Activated CD4-positive, alpha-beta T cell treated with anti-CD3 and anti-CD28 coated beads, Interleukin-2, amount 50 U/mL, for 24 hours (primary cell): ENCODE measurements around the gene FOXO1.

Source experiments
- DNase-seq, 2 donors: peaks; one replicate each; pipeline ENCODE4 v3.0.0-alpha.2; 2020; ENCODE audit warnings: low read depth in 1 of 2, low spot score in 1 of 2

Gene FOXO1

DNA sequence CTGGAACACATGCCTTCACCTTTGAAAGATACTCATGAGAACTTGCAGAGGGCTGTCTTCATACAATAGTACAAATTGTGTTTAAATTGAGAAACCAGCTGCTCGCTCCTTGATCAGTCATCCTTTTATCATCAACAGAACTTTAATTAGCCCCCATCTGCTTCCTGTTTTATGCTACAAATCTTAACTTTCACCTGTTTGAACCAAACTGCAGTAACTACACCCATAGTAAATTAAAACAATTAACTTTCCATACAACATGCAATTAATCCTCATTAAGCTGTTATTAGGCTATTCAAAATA lies 85.2 kb downstream of the FOXO1 start:
- no peak for DNase-seq

DNA sequence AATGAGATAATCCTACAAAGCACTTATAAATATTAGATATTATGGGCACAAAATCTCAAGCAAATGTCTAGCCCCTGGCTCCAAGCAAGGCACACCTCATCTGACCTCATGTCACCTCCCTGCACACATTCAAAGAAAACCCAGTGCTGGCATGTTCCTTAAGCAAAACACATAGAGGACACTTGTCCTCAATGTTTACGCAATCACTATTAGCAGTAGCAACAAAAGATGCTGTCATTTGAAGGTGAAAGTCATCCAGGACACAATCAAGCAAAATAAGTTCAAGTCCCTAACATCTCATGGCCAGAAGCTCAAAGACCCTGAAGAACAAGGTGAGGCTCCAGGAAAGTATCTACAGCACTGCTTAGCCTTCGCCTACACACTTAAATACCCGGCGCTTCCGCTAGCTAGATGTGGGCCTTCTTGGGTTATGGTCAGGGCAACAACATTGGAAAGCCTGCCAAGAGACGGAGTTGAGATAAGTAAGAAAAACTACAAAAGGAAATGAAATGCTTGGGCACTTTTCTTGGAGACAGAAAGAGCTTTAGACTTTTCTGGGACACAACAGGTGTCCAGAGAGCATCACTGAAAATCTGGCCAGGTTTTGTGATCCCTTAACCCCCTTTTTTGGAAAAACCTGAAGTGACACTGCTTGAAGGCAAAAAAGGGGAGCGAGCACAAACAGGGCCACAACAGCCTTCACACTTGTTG lies 85.7 kb downstream of the FOXO1 start:
- DNase-seq: no peak

DNA sequence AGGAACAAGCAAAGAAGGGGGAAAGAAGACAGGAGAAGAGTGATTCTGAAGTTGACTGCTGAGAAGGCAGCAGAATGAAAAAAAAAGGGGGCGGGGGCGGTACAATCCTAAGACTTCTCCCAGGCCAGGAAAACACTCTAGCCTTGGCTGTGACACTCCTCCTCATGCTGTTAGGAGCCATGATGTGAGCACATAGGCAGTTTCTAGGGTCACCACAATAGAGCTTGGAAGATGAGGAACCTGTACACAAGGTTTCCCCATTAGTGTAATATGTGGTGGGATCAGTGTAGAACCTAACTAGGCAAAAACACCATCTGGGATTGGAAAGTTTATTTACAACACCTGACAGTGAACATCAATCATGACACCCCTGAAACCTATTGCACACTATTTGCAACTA lies 86.9 kb downstream of the FOXO1 start:
- DNase-seq: no peak

DNA sequence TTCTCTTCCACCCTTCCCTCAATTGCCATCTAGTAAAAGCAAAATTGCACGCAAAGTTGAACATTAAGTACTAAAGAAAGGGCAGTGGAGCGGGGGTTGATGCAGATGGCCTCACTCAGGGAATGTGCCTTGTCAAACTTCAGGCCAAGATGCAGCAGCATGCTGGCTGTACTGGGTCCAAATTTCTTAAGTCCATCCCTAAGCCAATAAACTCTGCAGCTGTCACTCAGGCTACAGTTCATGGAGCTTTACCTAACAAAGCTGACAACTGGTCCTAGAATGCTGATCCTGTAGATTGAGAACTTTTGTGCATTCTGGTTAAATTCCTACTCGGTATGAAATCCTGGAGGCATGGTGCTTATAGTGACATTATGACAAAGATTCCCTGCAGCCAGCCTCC lies 88.4 kb downstream of the FOXO1 start:
- DNase-seq: no peak

DNA sequence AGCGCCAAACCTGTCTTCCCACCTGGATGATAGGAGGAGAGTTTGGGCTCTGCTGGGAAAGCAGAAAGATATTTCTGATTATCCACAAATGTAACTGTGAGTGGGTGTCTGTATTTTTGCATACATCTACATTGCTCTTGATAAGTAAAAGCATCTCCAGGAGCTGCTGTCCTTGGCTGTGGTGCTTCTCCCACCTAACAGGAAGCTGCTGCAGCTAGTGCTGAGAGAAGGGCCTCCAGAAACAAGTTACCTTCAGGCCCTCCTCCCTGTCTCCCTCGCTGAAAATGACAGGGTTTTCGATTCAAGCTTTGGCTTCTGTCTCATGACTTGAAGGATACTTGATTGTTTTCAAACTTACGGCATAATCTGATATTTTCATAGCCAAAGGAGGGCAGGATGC lies 90.1 kb downstream of the FOXO1 start:
- no peak for DNase-seq

DNA sequence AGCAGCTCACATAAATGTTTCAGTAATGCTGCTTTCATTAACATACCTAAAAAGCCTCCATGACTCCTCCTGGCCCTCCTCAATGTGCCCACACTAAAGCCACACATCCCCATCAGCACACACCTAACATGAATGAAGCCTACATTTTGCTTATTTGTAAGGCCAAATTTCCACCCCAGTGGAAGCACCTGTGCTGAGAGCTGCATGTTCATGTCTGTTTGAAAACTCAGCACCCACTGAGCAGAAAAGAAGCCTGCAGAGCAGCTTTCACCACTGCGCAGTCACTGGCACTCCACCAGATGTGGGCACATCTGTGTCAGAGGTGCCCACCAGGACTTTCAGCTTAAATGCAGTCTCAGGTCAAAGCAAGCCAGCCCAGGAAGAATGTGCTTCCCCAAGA lies 93.5 kb downstream of the FOXO1 start:
- DNase-seq: no peak

DNA sequence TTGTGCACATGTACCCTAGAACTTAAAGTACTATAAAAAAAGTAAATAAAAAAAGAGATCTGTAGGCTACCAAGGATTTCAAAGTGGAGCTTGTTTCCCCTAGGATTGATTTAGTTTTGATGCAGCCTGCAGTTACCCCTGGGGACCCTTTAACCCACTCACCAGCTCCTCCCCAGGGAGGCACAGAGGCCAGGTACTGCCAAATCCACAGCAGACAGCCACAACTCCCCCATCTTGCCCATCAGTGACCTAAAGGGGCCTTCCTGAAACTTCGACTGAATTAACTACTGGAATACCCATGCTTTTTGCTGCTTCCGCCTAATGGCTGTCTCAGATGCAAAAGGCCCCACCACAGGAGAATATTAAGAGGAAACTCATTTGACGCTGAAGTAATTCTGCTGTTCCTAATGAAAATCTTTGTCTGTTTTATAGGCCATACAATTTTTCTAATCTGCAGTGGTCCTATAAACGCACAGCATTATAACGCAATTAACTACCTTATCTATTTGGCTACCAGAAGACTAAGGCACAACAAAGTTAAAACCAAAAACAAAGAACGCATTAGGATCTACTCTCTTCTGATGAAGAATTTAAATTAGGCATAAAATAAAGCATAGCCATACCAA lies 95.0 kb downstream of the FOXO1 start:
- DNase-seq: no peak

DNA sequence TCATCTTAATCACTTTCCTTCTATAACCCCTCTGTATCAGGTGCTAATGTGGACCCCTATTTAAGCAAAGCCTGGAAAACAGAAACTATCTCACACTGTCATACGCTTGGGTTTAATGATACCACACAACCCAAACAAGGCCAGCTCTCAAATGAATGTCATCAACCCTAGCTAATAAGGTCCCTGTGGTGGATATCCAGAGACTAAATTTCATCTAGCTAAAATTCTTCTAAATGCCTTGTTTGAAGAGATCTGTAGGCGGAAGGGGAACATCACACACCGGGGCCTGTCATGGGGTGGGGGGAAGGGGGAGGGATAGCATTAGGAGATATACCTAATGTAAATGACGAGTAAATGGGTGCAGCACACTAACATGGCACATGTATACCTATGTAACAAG lies 95.5 kb downstream of the FOXO1 start:
- DNase-seq: no peak

DNA sequence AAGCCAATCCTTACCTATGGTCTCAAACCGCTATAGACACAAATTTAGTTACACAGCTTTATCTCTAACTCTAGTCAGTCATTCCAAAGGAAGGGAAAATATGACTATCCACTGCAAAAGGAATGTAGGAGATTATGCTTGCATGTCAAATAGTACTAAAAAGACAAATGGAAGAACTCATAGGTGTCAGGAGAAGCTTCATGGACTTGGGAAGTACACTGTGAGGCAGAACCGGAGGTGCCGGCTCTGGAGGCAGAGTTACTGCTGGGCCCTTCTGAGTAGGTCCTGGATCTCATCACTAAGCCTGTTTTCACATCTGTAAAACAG lies 97.5 kb downstream of the FOXO1 start:
- DNase-seq: no peak

DNA sequence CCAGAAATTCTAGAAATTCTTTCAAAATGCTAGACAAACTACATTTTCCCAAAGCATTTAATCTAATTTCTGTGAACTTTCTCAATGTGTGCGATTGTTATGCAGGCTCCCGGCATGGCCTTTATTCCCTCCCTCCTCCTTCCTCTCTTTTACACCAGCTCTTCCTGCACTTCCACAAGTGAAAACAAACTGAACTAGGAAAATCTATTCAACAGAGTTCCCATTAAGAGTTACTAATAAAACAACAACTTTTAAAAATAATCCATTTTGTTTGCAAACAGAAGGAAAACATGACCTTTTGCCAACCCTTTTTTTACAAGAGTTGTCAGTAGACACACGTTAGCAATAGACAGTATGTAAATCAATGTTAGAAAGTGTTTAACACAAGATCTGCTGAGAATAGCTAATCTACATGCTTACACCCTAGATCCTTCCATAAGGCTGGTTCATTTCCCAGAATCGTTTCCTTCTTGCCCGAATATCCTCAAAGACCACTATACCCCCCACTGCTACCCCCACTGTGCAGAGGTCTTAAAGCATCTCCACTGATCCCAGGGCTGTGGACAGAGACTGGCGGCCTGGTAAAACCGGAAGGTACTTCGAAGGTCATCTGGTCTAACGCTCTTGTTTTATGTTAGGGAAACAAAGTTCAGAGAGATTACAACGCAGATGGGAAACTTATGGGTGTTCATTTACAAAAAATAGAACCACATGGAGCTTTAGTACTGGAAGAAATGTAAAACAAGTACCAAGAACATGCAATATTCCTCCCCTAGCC lies 98.0 kb downstream of the FOXO1 start:
- no peak for DNase-seq

DNA sequence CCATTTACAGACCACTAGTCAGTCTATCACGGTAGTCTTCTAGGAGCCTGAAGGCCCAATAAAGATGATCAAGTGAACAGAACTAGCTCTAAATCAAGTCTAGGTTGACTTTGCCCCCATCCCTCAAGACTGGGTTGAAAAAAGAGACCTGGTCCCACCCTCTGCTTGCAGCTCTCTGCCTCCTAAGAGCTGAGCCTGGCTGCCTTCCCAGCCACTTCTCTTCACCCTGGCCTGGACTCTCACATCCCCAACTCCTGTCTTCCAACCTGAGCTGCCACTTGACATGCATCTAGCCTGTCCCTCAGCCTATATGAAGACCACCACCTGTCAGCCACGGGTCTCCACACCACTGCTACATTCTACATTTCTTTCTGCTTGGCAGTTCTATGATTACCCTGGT lies 99.6 kb downstream of the FOXO1 start:
- DNase-seq: no peak

DNA sequence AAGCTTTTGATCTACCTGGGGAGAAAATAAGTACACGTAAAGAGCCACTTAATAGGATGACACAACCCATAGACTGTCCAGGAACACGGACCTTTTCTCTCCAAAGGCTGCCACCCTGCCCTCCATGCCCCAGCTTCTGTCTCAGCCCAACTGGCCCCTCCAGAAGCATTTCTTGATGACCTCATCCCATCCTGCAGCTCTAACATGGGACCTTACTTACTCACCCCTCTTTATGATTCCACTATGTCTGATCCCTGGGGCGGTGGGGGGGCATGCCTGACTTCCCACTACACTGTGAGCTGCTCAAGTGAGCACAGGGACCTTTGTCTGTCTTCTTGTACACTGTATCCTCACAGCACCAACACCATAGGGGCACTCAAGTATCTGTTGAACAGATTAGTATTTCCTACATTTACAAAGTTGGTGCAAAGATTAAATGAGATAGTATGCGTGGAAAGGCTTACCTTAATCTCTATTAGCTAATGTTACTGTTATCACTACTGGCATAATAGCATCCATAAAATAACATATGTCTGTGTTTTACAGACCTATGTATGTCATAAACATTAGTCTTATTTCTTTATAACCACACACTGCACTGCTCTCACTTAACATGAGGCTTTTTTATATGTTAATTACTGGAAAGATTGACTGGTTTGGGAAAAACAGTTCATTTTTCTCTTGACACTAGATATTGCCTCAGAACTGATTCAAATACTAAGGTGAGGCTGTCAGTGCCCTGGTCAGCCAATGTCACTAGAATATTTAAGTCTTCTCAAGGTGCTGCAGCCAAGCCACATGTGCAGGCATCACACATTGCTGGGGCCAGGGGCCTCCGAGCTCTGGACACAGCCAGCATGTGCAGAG lies 100.9 kb downstream of the FOXO1 start:
- DNase-seq: no peak

DNA sequence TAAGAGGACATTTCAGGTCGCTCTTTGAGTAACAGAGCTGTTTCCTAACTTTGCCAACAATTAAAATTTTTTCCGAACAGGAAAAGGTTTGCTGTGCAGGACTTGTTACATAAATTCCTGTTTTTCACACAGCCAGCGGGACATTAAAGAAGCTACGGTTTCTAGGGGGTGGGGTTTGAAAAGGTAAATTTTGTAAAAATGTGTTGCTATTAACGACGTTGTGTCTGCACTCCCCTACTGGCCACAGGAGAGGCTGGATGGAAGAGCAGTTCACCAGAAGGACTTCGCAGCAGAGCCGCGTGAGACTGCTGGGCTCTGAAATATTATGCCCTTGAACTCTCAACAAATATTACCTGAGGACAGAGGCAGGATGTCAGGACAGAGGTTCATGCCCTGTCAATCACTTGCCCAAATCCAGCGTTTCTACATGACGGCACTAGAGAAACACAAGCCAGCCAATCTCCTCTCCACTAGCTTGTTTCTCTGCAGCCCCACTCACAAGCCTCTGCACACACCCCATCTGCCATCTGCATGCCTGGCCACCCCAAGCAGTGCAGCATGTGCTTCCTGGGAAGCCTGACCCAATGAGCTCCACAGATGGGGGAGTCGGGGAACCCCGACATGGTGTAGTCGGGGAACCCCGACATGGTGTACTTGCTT lies 102.0 kb downstream of the FOXO1 start:
- no peak for DNase-seq

DNA sequence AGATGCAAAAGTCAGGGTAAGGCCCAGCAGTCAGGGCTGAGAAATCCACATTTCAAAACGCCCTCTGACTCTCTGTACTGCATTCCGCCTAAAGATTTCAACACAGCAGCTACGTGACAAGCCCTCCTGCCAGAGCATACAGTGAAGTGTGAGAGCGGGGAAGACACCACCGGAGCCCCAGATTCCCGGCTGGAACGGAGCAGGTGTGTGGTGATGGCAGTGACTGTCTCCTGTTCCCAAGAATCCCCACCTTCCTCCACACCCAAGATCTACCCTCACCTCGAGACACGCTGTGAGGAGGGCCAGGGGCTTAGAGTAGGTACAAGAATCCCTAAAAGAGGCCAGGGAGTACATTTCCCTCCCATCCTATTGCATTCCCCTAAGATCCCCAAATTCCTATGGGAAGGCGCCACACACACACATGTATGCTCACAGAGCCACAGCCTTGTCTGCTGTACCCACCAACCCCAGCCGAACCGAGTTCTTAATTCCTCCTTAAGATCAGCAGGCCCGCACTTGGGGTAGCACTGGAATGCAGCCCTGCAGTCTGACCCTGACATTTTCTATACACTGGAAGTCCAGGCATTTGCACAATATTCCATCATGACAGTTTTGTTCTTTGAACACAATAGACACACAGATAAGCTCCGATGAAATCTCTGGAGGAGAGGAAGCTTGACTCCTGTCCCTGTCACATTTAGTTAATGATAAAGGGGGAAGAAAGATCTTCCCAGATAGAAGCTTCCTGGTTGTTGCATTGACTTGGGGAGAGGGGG lies 102.9 kb downstream of the FOXO1 start:
- no peak for DNase-seq

DNA sequence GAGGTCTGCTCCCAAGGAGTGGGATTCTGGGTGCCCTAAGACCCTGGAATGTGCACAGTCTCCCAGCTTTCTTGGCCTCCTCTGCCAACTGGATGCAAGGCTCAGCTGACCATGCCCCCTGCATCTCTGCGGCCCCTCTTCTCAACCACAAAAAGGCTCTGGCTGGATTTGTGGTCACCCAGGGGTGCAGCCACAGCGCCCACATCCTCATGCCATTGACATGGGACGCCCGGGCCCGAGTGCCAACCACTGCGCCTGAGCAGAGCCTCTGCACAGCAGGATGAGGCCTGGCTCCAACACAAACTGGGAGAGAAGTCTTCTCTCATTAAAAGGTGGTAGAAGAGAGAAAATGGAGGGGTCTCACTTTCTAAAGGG lies 103.5 kb downstream of the FOXO1 start:
- no peak for DNase-seq

DNA sequence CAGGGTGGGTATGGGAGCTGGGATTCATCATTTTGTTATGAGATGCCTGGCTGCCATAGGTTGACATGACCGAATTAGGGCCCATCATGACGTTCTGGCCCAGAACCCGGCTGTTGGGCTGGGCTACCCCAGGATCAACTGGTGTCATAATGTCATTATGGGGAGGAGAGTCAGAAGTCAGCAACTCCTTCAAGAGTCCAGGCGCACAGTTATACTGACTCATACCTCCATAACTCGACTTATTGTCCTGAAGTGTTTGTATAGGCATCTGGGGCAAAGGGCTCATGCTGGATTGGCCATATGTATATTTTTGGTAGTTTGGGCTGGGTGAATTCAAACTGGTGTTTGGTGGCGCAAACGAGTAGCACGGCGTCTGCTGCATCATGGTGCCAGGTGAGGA lies 106.5 kb downstream of the FOXO1 start:
- DNase-seq: no peak

DNA sequence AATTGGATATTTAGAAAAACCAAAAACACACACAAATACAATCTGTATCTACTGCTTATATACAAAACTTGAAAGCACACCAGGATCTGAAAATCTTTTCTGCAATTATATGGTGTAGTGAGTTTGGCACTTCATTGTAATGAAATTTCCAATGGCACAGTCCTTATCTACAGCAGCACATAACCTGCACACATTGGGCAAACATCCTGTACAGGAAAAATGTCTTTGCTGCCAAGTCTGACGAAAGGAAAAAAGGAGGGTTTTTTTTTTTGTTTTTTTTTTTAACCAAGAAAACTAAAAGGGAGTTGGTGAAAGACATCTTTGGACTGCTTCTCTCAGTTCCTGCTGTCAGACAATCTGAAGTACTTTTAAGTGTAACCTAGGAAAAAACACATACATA lies 107.8 kb downstream of the FOXO1 start:
- DNase-seq: no peak

DNA sequence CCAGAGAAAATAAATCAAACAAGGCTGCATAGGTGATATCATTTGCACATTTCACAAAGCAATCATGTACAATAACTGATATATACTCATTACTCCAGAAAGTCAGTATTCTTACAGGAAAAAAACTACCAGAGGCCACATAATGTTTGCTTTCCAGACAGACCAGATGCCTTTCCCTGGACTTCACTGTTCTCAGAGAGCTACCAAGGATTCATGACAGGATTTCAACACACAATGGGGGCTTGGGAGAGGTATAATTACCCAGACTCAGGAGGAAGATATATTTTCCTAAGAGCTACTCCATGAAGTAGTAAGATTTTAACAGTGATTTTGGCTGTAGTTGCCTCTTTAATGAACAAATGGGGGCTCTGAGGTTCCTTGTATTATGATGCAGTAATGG lies 110.0 kb downstream of the FOXO1 start:
- DNase-seq: no peak

DNA sequence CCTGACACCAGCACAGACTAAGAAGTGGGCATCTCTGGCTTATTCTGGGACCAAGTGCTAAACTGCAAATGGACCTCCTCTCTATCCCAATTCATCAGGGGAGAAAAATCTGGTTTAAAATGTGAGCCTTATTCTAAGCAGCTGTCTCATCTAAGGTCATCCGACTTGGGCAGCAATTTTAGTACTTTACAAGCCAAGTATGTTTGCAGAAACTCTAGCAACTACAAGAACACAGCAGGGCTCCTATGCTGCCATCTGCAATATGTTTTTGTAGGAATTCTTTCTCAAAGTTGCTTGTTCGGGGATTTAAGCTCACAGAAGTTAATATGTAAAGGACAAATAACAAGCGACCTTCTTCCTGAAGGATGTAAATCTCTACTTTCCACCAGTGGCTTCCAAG lies 113.1 kb downstream of the FOXO1 start:
- DNase-seq: no peak

DNA sequence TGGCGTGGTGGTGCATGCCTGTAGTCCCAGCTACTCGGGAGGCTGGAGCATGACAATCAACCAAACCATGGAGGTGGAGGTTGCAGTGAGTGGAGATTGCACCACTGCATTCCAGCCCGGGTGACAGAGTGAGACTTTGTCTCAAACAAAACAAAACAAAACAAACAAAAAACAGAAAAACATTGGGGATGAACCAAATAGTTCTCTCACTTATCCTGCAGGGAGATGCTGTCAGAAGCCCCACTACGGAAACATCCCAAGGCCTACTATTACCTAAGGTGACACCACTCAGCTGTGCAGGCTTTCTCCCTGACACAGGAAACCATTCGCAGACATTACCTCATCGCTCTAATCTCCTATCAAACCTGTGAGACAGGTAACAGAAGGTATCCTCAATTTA lies 113.5 kb downstream of the FOXO1 start:
- DNase-seq: no peak

DNA sequence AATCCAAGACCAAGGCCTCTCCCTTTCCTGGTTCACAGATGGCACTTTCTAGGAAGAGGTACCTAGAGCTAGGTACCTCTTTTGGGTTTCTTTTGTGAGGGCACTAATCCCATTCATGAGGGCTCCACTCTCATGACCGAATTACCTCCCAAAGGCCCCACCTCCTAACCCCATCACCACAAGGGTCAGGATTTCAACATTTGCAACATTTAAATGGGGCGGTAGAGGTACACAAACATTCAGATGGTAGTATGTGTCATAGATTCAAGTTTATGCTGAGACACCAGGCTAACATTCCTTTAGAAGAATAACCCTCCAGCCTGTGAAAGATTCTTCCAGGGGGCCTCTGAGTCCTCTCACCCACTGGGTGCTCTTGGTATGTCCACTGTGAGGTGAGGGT lies 116.3 kb downstream of the FOXO1 start:
- DNase-seq: no peak
